ENCODE data around the gene SHC2. TPM values are rescaled to one million over a fixed set of nuclear protein-coding genes. Genes with fewer than 3 reads are reported as not detected.

Gene SHC2
- total and polyA plus RNA-seq, 2 donors (not counting 3 experiments of a cell fraction or from before 2014, with no cell fraction given), result 7.5 to 11.8 TPM

DNA sequence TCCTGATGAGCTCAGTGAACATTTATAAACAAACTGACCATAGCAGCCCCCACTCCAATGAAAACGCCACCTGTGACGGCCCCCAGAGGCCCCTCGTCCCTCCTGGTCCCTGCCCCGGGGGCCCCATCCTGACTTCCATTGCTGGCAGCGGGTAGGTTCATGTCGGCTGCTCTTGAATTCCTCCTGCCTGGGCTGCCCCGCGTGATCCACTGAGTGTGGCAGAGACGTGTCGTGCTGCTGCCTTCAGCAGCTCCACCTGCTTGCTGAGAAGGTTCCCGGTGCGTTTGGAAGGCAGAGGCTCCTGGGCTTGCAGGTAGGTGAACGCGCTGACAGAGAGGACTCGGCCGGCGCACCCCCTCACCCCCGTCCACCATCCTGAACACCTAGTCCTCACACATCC, 63.5 kb downstream of the SHC2 start:
- H4K20me1 ChIP-seq (replicated peaks; ENCODE audit: control insufficient read depth, extremely low read depth, insufficient read depth, low read length), result no peaks in the 10 kb centered on the region
- TF ChIP-seq MYC (IDR thresholded peaks at IDR 0.05; ENCODE audit: low read depth, low read length) (no peak), CTCF (IDR thresholded peaks at IDR 0.05; ENCODE audit: extremely low read depth in 1 of 2, insufficient read depth in 1 of 2, low read depth in 1 of 2, low read length in 2 of 2) (no peak), EZH2 (IDR thresholded peaks at IDR 0.05; ENCODE audit: borderline replicate concordance, low read depth, low read length, severe bottlenecking) (no peak), POLR2AphosphoS5 (IDR thresholded peaks at IDR 0.05; ENCODE audit: insufficient read depth, low read depth, low read length) (no peak), GATA2 (IDR thresholded peaks at IDR 0.05; ENCODE audit: insufficient read depth, insufficient read length, low read depth, low read length) (no peak), JUN (IDR thresholded peaks at IDR 0.05; ENCODE audit: borderline replicate concordance, insufficient read depth, insufficient read length, low read depth) (no peak), FOS (IDR thresholded peaks at IDR 0.05; ENCODE audit: borderline replicate concordance, insufficient read depth, low read length) (no peak), POLR2A (IDR thresholded peaks at IDR 0.05; ENCODE audit: low read depth, low read length) (no peak)
- TF ChIP-seq, protein P1, sequence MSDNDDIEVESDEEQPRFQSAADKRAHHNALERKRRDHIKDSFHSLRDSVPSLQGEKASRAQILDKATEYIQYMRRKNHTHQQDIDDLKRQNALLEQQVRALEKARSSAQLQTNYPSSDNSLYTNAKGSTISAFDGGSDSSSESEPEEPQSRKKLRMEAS (IDR thresholded peaks at IDR 0.05; ENCODE audit: insufficient read depth, insufficient read length), result no peak
- intact Hi-C loops (cut with micrococcal nuclease) (no loop called here), dilution Hi-C loops (cut with MboI; ENCODE audit: extremely low pct_ligation_motif_present, low sequenced_read_pairs) (no loop called here)
- no peaks in the 10 kb centered on the region for H3K27me3 ChIP-seq (ENCODE audit: control insufficient read depth in 2 of 2, insufficient read depth in 2 of 2, low read length in 2 of 2)
- no peak overlapping the region for H3K27ac ChIP-seq (ENCODE audit: insufficient read depth, low read depth, low read length)
- no peak overlapping the region for H3K4me3 ChIP-seq (replicated peaks in 1 of 3; ENCODE audit: insufficient read depth in 1 of 3, low read depth in 1 of 3, low read length in 3 of 3)
- no peak overlapping the region for H2AFZ ChIP-seq (ENCODE audit: low read depth, low read length)
- no peak for FAIRE-seq
- POLR2A ChIA-PET, result no interaction called here
- no peaks in the 10 kb centered on the region for H3K79me2 ChIP-seq (ENCODE audit: control insufficient read depth, insufficient read depth, low read length)
- H3K9me3 ChIP-seq (replicated peaks; ENCODE audit: control insufficient read depth, insufficient read depth, low read length), result peaks cover 2% of the 10 kb centered on the region
- H3K4me2 ChIP-seq (ENCODE audit: insufficient read depth, low read length), result no peak overlapping the region
- no TSS peak for BruUV-seq (replicated peaks)
- H3K36me3 ChIP-seq (ENCODE audit: control insufficient read depth in 2 of 2, extremely low read depth in 1 of 2, insufficient read depth in 2 of 2, low read length in 2 of 2), result no peaks in the 10 kb centered on the region
- CTCF ChIA-PET, result no interaction called here
- no peak overlapping the region for H3K9ac ChIP-seq (replicated peaks; ENCODE audit: extremely low read depth, insufficient read depth, low read length)
- no peaks in the 10 kb centered on the region for H3K9me1 ChIP-seq (replicated peaks; ENCODE audit: control insufficient read depth, extremely low read depth, insufficient read depth, low read length)
- DNase-seq (ENCODE audit: low read depth, low spot score), result no peak
- H3K4me1 ChIP-seq (ENCODE audit: control insufficient read depth, extremely low read depth, insufficient read depth, low read length), result no peaks in the 10 kb centered on the region

Measured in endothelial cell of umbilical vein (primary cell).